ENCODE measurements around the gene SLC25A11.

DNA sequence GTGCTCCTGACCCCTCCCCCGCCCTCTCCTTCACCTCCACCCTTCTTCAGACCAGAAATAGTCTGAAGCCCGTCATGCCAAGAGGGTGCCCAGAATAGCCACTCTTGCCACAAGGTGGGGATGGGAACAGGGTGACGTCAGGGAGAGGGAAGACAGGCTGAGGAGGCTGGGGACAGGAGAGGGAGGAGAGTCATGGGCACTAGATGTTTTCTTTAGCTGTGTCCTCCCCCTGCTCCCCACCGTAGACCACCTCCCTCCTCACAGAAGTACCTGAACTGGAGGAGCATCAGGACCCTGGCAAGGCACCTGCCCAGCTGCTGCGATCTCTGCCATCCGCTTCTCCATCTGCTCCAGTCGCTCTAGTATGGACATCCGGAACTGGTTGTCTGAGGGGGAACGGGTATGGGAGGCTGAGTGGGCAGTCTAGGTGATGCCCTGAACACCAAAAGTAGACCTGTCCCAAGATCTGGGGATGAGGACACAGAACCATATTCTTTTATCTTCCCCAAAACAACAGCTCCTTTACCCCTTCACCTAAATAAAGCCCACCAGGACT is 34.3 kb upstream of the SLC25A11 start:
- TF ChIP-seq, protein P1, sequence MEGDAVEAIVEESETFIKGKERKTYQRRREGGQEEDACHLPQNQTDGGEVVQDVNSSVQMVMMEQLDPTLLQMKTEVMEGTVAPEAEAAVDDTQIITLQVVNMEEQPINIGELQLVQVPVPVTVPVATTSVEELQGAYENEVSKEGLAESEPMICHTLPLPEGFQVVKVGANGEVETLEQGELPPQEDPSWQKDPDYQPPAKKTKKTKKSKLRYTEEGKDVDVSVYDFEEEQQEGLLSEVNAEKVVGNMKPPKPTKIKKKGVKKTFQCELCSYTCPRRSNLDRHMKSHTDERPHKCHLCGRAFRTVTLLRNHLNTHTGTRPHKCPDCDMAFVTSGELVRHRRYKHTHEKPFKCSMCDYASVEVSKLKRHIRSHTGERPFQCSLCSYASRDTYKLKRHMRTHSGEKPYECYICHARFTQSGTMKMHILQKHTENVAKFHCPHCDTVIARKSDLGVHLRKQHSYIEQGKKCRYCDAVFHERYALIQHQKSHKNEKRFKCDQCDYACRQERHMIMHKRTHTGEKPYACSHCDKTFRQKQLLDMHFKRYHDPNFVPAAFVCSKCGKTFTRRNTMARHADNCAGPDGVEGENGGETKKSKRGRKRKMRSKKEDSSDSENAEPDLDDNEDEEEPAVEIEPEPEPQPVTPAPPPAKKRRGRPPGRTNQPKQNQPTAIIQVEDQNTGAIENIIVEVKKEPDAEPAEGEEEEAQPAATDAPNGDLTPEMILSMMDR (IDR thresholded peaks at IDR 0.05), result no peak
- TF ChIP-seq POLR2AphosphoS5 (IDR thresholded peaks at IDR 0.05), result no peak
